OCI-M2 (cell line): Measurements from ENCODE around the gene CDC6.

ENCODE experiments used
- DNase-seq: peaks from one replicate; lab custom pipeline; 2025; ENCODE audit not compliant: unreplicated experiment; lab: John Stamatoyannopoulos, UW

Gene CDC6

GRCh38 chr17:40322358-40323315 is 35.0 kb downstream of the CDC6 start:
- DNase-seq = no peak

- no peak for DNase-seq
These were observed 36.0 kb downstream of the CDC6 start for GRCh38 chr17:40323391-40324381.

DNA sequence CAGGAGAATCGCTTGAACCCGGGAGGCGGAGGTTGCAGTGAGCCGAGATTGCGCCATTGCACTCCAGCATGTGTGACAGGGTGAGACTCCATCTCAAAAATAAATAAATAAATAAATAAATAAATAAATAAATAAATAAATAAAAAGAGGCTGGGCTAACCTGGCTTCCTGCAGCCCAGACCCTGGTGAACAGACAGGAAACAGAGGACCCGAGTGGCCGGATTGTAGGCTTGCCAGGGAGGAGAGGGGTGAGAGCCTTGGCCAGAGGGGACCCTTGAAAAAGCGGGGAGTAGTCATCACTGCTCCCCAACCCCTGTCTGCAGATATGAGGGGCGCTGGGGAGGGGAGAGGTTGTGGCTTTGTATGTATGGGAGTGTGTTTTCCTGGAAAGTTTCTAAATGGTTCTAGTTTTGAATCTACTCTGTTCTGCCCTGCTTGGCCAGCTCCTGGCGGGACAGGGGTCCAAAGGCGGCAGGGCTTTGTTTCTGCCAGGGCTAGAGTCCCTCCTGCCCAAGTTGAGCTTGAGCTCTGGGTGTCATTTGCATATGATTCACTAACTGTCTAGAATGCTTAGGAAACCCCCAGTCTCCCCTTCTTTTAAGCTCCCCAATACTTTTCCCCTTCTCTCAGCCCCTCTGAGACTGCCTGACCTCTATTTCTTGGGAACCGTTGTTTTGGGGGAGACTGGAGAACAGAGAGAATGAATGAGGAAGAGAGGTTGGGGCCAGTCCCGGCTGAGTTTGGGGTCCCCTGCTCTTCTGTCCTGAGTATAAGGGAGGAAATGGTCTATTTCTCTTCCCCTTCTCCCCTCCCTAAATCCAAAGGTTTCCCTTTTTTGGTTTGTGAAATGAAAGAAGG is 37.7 kb downstream of the CDC6 start:
- no peak for DNase-seq

DNA sequence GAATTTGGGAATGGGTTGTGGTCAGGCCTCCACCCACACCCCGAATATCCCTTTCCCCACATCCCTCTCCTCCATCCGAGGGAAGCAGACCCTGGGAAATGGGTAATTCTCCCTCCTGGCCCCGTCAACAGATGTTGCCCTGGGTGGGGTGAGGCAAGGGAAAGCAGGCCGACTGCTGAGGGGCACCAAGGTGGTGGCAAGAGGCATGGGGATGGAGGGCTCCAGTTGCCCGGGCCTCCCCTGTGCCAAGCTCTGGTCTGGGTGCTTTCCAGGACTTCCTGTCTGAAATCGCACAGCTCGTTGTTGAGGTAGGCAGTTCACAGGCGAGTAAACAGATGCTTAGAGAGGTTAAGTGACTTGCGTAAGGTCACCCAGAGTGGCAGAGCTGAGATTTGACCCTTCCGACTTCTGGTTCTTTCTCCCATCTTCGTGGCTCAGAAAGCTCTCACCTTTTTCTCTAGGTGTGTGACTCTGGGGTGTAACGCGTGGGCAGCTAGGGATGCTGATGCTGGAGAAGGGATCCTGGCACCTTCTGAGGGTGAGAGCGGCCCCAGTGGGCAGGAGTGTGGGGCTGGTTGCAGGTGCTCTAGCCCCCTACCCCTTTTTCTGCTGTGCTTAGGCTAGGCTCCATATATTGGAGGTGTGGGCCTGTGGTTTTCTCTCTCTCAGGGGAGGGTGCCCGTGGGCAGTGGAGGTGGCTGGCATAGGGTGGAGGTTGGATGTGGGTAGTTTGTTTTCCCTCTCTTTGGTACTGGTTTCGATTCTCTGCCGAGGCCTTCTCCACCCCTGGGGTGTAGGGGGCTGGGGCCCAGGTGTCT is 38.5 kb downstream of the CDC6 start:
- DNase-seq = no peak

- DNase-seq = no peak
These were observed 39.1 kb downstream of the CDC6 start for GRCh38 chr17:40326832-40327199.

GRCh38 chr17:40327244-40327729 is 39.6 kb downstream of the CDC6 start:
- DNase-seq = no peak

DNA sequence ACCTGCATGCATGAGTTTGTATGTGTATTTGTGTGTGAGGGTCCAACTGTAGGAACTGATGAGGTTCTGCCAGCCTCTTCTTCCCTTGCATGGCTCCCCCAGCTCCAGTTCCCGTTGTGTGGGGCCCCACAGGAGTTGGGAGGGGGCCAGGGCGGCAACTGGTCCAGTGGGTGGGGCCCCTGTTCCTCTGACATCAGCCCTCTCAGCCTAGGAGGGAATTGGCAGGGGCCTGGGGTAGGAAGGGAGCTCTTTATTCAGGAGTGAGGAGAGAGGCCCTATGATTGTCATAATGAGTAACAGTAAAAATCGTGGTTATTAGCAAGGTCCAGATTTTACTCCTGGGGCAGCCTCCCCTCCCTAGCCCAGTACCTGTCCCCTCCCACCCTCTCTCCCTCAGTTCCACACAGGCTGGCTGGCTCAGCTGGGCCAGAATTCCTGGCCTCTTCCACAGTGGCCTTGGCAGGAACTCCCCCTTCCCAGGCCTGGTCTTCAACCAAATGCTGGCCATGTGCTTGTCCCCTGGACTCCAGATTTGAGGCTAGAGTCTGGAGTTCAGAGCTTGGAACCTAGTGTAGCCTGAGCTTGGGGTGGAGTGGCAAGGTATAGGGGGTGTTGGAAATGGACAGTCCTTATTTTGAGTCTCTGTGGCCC is 40.2 kb downstream of the CDC6 start:
- no peak for DNase-seq

DNA sequence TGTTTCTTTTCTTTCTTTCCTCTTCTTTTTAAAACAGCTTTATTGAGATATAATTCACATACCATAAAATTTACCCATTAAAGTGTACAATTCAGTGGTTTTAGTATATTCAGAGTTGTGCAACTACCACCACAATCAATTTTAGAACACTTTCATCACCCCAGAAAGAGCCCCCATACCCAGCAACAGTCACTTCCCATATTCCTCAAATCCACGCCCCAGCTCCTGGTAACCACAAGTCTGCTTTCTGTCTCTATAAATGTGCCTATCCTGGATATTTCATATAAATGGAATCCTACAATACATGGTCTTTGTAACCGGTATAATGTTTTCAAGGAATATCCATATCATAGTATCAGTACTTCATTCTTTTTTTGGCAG is 40.7 kb downstream of the CDC6 start:
- no peak for DNase-seq

DNA sequence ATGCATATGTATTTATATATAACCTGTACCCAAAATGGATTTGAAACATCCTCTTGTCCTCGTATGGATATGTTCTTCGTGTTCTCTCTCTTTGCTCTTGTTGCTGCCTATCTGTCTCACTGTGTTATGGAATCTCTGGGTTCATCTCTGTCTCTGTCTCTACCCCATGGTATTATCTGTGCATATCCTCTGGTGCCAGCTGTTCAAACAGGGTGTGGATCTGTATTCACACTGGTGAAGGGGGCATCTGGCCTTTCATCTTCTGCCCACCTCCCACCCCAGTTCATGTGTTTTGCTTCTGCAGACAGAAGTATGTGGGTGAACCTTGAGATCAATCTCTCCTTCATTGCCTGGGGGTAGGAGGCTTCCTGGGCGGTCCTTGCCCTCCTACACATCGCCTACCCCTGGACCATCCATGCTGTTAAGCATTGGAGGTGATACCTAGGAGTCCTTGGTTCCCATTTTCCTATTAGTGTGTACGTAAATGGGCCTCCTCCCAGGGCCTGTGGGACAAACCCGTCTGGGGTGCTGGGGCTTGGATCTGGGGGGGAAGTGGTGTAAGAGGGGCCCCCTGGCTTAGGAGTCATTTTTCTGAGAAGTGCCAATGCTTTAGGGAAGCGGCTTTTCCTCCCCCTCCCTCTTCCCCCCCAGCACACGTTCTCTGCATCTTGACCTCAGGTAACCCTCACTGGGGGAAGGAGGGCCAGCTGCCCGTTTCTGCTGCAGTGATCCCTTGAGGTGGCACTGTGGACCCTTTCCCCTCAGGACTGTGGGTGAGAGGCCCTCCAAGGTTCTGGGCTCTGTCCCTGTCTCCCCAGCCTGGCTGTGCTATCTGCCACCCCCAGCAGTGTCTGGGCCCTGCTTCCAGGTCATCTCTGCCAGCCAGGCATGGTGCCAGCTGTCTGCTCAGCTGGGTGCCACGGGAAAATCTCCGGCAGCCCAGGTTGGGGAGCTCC is 42.4 kb downstream of the CDC6 start:
- no peak for DNase-seq

DNA sequence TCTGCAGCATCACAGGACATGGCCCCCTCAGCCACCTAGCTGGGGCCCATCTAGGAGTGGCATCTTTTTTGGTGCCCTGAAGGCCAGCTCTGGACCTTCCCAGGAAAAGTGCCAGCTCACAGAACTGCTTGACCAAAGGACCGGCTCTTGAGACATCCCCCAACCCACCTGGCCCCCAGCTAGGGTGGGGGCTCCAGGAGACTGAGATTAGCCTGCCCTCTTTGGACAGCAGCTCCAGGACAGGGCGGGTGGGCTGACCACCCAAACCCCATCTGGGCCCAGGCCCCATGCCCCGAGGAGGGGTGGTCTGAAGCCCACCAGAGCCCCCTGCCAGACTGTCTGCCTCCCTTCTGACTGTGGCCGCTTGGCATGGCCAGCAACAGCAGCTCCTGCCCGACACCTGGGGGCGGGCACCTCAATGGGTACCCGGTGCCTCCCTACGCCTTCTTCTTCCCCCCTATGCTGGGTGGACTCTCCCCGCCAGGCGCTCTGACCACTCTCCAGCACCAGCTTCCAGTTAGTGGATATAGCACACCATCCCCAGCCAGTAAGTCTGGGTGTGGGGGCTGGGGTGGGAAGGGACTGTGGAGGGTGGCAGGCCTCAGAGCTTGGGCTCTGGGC is 43.3 kb downstream of the CDC6 start:
- no peak for DNase-seq

- DNase-seq = no peak
These were observed 44.3 kb downstream of the CDC6 start for GRCh38 chr17:40331743-40332641.

DNA sequence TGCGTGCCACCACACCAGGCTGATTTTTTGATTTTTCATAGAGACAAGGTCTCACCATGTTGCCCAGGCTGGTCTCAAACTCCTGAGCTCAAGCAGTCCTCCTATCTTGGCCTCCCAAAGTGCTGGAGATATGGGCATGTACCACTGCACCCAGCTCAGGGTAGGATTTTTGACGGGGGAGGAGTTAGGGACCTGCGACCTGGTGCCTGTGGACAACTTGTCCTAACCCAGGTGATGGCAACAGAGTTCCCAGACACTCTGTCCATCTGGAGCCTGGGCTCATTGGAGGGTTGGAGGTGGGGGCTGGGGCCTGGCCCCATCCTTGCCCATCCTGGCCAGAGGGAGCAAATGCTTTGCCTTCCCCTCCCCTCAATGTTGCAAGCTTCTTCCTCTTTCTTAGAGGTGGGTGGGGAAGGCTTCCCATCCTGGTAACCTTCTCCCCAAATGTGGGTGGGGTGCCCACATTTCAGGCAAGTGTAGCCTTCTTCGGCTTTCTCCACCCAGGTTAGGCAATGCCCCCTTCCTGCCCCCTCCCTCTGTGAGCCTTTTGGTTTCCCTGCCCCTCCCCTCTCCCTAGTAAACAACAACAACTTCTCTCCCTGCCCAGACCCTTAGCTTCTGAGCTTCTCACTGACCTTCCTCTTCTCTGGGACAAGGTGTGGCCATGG is 46.2 kb downstream of the CDC6 start:
- DNase-seq = no peak

GRCh38 chr17:40335620-40336019 is 47.9 kb downstream of the CDC6 start:
- DNase-seq = no peak

GRCh38 chr17:40337351-40337750 is 49.7 kb downstream of the CDC6 start:
- DNase-seq = no peak

DNA sequence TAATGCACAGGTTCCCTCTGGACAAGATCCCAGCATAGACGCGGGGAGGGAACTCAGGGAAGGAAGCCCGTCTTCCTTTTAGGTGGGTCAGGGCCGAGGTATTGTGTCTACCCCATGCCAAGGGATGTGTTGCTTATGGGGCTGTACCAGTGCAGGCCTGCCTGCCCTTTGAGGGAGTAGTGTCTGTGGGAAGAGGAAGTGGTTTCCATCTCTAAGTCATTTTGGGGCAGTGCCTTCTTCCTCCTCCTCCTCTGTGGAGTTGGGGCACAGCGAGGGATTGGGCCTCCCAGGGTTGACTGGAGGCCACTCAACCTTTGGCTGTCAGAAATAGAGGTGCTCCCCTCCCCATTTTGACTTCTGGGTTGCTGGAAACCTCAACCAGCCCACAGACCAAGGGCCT is 50.4 kb downstream of the CDC6 start:
- DNase-seq = no peak

- DNase-seq = no peak
These were observed 51.4 kb downstream of the CDC6 start for GRCh38 chr17:40338941-40339649.
